NK-92 (cell line): ENCODE results near the gene UBFD1.
"Not testable (repeated sequence)": the region's sequence is repeated elsewhere in the genome, so short reads cannot be mapped to it uniquely, and the experiment has no call there.

ENCODE experiments used
- DNase-seq: peaks from one replicate; lab custom pipeline; 2025; ENCODE audit not compliant: unreplicated experiment; lab: John Stamatoyannopoulos, UW

The UBFD1 gene

GRCh38 chr16:23527961-23528643, 29.4 kb upstream of the UBFD1 start:
- DNase-seq = no peak

- DNase-seq = no peak
Observed at GRCh38 chr16:23528644-23529310, 28.8 kb upstream of the UBFD1 start.

- DNase-seq = no peak
Observed at GRCh38 chr16:23530062-23530461, 27.5 kb upstream of the UBFD1 start.

GRCh38 chr16:23532448-23532847, 25.1 kb upstream of the UBFD1 start:
- DNase-seq = no peak

- DNase-seq = no peak
Observed at GRCh38 chr16:23534868-23535860, 22.4 kb upstream of the UBFD1 start.

GRCh38 chr16:23535901-23536300, 21.6 kb upstream of the UBFD1 start:
- DNase-seq = no peak

GRCh38 chr16:23537390-23537789, 20.1 kb upstream of the UBFD1 start:
- no peak for DNase-seq

- no peak for DNase-seq
Observed at GRCh38 chr16:23538919-23539278, 18.6 kb upstream of the UBFD1 start.

- DNase-seq = no peak
Observed at GRCh38 chr16:23539984-23540816, 17.3 kb upstream of the UBFD1 start.

GRCh38 chr16:23540817-23541178, 16.7 kb upstream of the UBFD1 start:
- not testable (repeated sequence) for DNase-seq

GRCh38 chr16:23544436-23544835, 13.1 kb upstream of the UBFD1 start:
- no peak for DNase-seq

- no peak for DNase-seq
Observed at GRCh38 chr16:23549938-23550337, 7.6 kb upstream of the UBFD1 start.

- DNase-seq = no peak
Observed at GRCh38 chr16:23552161-23552560, 5.4 kb upstream of the UBFD1 start.

- no peak for DNase-seq
Observed at GRCh38 chr16:23554536-23554935, 3.0 kb upstream of the UBFD1 start.

GRCh38 chr16:23557779-23558702, 514 bp downstream of the UBFD1 start:
- no peak for DNase-seq

GRCh38 chr16:23561586-23561985, 4.1 kb downstream of the UBFD1 start:
- DNase-seq = no peak

GRCh38 chr16:23562505-23562904, 5.0 kb downstream of the UBFD1 start:
- DNase-seq = no peak

- DNase-seq = no peak
Observed at GRCh38 chr16:23563186-23563585, 5.7 kb downstream of the UBFD1 start.

GRCh38 chr16:23564575-23565363, 7.2 kb downstream of the UBFD1 start:
- DNase-seq = no peak
